Mesenteric fat pad (tissue), 1 donor: ENCODE measurements around the gene MARCHF5. TPM values are rescaled to one million over a fixed set of nuclear protein-coding genes. Genes with fewer than 3 reads are reported as not detected.
"Not testable (repeated sequence)": the region's sequence is repeated elsewhere in the genome, so short reads cannot be mapped to it uniquely, and the experiment has no call there.

ENCODE experiments used
- DNase-seq: peaks from one replicate; pipeline ENCODE4 v3.0.0-alpha.2; 2020; ENCODE audit warnings: low spot score
- total RNA-seq: library from RNA; stranded (reverse); fragmentation: NEBNext Ultra II Directional; extraction: Animal tissue kit (Norgen Biotek cat#: 25700); gene quantifications from one replicate; pipeline ENCODE4 v1.2.1, GENCODE V29; 2021
- donor health status: DM: yes; HTN: yes; CAD: no.

MARCHF5 gene
- total RNA-seq, 1 donor from 2014 or later, result 52.7 TPM

DNA sequence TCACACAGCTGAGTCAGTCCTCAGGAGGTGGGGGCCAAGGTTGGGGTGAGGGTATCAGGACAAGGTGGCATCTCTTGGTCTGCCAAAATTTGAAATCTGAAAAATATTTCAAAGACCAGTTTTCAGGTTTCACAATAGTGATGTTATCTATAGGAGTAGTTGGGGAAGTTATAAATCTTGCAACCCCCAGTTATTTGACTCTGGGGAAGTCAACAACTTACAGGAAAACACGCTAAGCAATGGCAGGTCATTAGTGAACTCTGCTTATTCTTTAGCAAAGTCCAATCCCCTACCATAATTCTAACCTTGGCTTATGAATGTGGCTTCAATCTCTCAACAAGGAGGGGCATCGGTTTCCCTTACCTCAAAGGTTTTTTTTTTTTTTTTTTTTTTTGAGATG lies 94.9 kb downstream of the MARCHF5 start:
- DNase-seq, result no peak

DNA sequence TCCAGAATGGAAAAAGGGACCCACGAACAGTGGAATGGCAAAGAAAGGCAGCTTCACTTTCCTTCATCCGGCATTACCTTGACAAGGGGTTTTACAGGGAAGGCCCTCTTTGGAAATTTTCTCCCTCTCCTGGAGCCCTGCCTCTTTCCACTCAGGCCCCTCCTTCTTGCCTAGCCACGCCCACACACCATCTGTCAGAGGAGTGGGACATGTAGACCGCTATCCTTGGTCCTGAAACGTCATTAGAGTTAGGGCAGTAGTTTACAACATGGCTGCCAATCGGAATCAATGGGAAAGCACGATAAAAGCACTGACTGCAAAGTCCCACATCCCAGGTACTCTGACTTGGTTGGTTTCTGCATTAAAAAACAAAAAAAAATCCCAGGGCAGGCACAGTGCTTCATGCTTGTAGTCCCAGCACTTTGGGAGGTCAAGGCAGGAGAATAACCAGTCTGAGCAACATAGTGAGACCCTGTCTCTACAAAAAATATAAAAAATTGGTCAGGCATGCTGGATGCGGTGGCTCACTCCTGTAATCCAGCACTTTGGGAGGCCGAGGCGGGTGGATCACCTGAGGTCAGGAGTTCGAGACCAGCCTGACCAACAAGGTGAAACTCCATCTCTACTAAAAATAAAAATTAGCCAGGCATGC lies 96.4 kb downstream of the MARCHF5 start:
- DNase-seq, result peak; percentile 41

DNA sequence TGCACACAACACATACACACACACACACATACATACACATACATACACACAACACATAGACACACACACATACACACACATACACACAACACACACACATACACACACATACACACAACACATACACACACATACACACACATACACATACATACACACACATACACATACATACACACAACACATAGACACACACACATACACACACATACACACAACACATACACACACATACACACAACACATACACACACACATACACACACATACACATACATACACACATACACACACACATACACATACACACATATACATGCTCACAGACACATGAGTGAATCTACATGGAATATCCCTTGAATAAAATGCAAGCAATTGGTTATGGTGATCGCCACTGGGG lies 102.2 kb downstream of the MARCHF5 start:
- not testable (repeated sequence) for DNase-seq

DNA sequence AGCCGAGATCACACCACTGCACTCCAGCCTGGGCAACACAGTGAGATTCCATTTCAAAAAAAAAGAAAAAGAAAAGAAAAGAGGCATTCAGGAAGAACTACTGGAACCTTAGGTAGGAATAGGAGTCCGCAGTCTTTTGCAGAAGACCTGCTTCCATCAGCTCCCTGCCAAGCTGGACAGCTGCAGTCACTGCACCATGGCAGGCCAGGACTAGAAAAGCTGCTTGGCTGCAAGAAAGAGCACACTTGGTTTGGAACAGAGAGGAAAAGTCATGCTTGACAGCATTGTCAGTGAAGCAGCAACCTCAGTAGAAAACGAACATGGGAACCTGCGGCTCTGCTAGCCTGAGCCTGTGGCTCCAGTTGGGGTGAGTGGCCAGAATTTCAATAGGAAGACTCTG lies 104.3 kb downstream of the MARCHF5 start:
- peak; percentile 64 for DNase-seq

DNA sequence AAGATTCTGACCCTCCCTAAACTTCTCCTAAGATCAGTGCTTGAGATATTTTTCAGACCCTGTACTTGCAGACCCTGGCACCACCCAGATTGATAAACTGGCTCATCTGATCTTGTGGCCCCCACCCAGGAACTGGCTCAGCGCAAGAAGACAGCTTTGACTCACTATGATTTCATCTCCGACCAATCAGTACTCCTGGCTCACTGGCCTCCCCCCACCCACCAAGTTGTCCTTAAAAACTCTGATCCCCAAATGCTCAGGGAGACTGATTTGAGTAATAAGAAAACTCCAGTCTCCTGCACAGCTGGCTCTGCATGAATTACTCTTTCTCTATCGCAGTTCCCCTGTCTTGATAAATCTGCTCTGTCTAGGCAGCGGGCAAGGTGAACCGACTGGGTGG lies 111.3 kb downstream of the MARCHF5 start:
- DNase-seq, result not testable (repeated sequence)

Other genes starting within 250 kb of the MARCHF5 start
- gene CPEB3, start 89 bp upstream of the MARCHF5 start, total RNA-seq, result 4.2 TPM